BLaER1 (cell line): ENCODE measurements around the gene LILRB2.
"Not testable (repeated sequence)": the region's sequence is repeated elsewhere in the genome, so short reads cannot be mapped to it uniquely, and the experiment has no call there.

ENCODE experiments used
- H3K27ac ChIP-seq: shearing (Covaris generic); formaldehyde crosslinking; 2 replicates; pipeline ENCODE4 v1.8.1; 2022
- H3K27me3 ChIP-seq: shearing (Covaris generic); formaldehyde crosslinking; 2 replicates; pipeline ENCODE4 v1.8.1; 2022
- H3K36me3 ChIP-seq: shearing (Covaris generic); formaldehyde crosslinking; 2 replicates; pipeline ENCODE4 v1.8.1; 2022
- H3K4me1 ChIP-seq: shearing (Covaris generic); formaldehyde crosslinking; 2 replicates; pipeline ENCODE4 v1.8.1; 2022
- H3K4me2 ChIP-seq: shearing (Covaris generic); formaldehyde crosslinking; 2 replicates; pipeline ENCODE4 v1.8.1; 2022
- H3K4me3 ChIP-seq: shearing (Covaris generic); formaldehyde crosslinking; 2 replicates; pipeline ENCODE4 v1.8.1; 2022
- H3K9ac ChIP-seq: shearing (Covaris generic); formaldehyde crosslinking; 2 replicates; pipeline ENCODE4 v1.8.1; 2022
- H3K9me3 ChIP-seq: shearing (Covaris generic); formaldehyde crosslinking; 2 replicates; pipeline ENCODE4 v1.8.1; 2022
- H4K20me1 ChIP-seq: shearing (Covaris generic); formaldehyde crosslinking; 2 replicates; pipeline ENCODE4 v1.8.1; 2022
- Cebpa-rat ChIP-seq: shearing (Covaris generic); IDR thresholded peaks from 2 replicates; pipeline ENCODE4 v1.8.1; 2022

LILRB2 gene

DNA sequence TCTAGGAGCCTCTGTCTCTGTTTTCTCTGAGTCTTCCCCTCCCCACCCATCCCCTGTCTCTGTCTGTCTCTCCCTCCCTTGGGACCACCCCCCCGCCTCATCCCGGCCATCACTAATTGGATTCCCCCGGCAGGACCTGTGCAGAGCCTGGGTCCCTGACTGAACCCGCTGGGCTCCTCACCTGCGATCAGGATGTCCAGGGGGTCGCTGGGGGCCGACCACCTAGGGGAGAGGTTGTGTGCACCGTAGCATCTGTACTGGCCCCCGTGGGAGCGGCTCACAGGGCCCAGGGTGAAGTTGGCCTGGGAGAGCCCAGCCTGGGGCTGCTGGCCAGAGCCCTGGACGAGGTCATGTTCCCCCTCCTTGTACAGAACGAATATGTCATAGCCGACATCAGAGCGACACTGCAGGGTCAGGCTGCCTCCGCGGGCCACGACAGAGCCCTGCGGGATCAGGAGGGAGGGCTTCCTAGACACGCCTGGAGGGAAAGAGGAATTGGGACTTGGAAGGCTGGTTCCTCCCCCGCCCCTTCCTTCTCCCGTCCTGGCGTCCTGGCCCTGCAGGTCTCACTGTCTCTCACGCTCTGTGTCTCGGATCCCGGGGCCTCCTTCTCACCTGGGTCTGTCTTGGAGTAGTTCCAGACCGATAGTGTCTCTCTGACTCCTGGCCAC is 25.7 kb downstream of the LILRB2 start:
- Histone ChIP-seq H4K20me1 (no peaks in the 10 kb centered on the region), H3K27me3 (no peaks in the 10 kb centered on the region), H3K4me1 (peaks cover 31% of the 10 kb centered on the region), H3K4me2 (no peak overlapping the region), H3K27ac (no peak overlapping the region), H3K36me3 (no peaks in the 10 kb centered on the region), H3K4me3 (no peak overlapping the region), H3K9ac (no peak overlapping the region), H3K9me3 (no peaks in the 10 kb centered on the region)
- TF ChIP-seq Cebpa-rat: no peak

DNA sequence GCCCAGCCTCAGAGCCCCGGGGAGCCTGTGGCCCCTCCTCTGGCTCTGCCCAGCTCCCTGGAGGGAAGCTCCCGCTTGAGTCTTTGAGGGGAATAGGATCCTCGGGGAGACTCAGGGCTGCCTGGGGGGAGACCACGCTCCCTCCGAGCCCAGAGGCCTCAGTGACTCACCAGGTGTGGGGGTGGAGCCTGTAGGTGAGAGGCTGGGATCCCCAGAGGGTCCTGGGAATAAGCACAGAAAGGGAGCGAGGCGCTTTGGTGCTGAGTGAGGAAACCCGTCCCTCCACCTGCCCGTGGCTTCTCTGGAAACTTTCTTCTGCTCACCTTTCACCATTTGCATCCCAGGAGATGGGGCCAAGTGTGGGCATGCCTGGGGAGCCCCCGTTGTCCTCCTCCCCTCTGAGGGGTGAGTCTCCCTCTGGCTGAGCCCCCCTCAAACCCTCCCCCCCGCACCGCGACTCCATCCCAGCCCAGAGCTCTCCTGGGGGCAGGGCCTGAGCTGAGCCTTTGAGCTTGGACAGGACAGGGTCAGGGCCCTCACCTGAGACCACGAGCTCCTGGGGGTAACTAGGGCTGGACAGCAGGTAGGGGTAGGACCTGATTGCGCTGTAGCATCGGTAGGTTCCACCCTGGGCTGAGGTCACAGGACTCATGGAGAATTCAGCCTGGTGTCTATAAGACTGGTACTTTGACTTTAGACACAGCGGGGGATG is 26.6 kb downstream of the LILRB2 start:
- 0 out of 2 replicates have a peak overlapping the region, but pooled peaks have one; percentile 30 for H3K27ac ChIP-seq
- H3K4me1 ChIP-seq: peaks cover 31% of the 10 kb centered on the region
- no peak for TF ChIP-seq Cebpa-rat
- H3K9me3 ChIP-seq: no peaks in the 10 kb centered on the region
- H3K27me3 ChIP-seq: no peaks in the 10 kb centered on the region
- H3K4me2 ChIP-seq: peak overlapping the region; percentile 77
- H3K4me3 ChIP-seq: no peak overlapping the region
- no peaks in the 10 kb centered on the region for H4K20me1 ChIP-seq
- no peaks in the 10 kb centered on the region for H3K36me3 ChIP-seq
- H3K9ac ChIP-seq: no peak overlapping the region

DNA sequence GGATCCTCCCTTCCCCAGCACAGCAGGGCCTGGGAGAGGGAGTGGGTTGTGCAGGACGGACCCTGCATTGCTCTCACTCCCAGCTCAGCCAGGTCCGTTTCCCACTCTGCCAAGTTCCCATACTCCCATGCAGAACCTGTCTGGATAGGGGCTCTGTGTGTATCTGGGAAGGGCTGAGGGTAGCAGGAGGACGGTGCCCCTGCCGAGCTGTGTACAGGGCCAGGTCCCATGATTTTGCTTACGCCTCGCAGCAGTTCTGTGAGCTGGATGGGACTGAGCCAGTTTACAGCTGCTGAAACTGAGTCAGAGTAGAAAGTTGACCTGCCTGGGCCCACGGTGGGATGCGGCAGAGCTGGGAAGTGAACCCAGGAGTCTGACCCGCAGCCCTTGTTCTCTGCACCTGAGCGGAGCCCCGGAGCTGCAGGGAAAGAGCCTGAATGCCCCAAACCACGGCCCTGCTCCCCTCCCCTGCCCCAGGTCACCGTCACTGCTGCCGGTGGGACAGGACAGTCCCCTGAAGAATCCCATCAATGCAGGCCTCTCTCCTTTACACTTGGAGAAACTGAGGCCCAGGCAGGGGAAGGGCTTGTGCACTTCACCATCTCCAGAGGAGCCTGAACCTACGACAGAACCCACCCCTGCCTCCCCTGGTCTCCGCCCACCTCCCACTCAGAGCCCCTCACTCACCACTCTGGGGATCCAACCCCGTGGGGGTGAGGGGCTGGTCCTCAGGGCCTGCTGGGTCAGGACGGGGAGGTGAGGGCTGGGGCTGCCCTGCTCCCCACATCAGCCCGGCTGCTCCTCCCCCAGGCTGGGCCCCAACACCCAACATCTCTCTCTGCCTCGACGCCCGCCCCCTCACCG is 27.3 kb downstream of the LILRB2 start:
- H3K9ac ChIP-seq: no peak overlapping the region
- H4K20me1 ChIP-seq: no peaks in the 10 kb centered on the region
- H3K27ac ChIP-seq: 0 out of 2 replicates have a peak overlapping the region, but pooled peaks have one; percentile 30
- no peaks in the 10 kb centered on the region for H3K36me3 ChIP-seq
- H3K27me3 ChIP-seq: no peaks in the 10 kb centered on the region
- no peak overlapping the region for H3K4me3 ChIP-seq
- H3K4me2 ChIP-seq: peak overlapping the region; percentile 77
- TF ChIP-seq Cebpa-rat: no peak
- H3K9me3 ChIP-seq: no peaks in the 10 kb centered on the region
- peaks cover 33% of the 10 kb centered on the region for H3K4me1 ChIP-seq

DNA sequence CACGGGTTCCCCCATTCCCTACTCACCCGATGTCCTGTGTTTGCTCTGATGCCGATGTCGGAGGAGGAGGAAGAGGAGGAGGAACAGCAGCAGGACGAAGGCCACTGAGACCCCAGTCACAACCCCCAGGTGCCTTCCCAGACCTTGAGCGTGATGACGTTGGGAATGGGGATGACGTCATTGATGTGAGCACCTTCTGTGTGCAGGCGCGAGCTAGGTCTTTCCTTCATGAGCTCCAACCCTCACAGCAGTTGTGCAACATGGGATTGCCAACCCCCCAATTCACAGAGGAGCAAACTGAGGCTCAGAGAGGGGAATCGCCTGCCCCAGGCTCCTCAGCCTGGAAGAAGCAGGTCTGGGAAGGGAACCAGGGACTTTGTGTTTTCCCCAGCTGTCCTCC is 28.1 kb downstream of the LILRB2 start:
- H3K4me2 ChIP-seq: no peak overlapping the region
- H3K36me3 ChIP-seq: no peaks in the 10 kb centered on the region

DNA sequence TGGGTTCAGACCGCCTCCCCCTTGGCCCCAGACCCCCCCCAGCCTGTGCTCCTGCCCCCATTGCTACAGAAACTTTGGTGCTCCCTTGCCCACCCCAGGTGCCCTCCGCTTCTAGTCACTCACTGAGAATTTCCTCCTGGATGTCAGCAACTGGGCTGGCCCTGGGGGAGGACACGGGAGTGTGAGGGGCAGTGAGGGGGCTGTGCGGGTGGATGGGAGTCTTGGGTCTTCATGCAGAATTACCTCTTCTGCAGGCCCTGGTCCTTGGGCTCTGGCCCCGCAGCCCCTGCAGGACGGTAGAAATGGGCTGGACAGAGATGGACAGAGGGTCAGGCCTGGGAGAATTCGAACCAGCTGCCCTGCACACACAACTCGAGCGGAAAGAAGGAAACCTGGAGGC is 28.7 kb downstream of the LILRB2 start:
- Histone ChIP-seq H3K27ac (no peak overlapping the region), H3K9me3 (no peaks in the 10 kb centered on the region)

More for the DNA sequence above, 28.1 kb downstream of the LILRB2 start:
- H3K9me3 ChIP-seq: no peaks in the 10 kb centered on the region
- no peak overlapping the region for H3K9ac ChIP-seq
- no peaks in the 10 kb centered on the region for H3K27me3 ChIP-seq
- H3K4me3 ChIP-seq: no peak overlapping the region
- no peak overlapping the region for H3K27ac ChIP-seq
- no peaks in the 10 kb centered on the region for H4K20me1 ChIP-seq
- no peak for TF ChIP-seq Cebpa-rat
- peaks cover 40% of the 10 kb centered on the region for H3K4me1 ChIP-seq

DNA sequence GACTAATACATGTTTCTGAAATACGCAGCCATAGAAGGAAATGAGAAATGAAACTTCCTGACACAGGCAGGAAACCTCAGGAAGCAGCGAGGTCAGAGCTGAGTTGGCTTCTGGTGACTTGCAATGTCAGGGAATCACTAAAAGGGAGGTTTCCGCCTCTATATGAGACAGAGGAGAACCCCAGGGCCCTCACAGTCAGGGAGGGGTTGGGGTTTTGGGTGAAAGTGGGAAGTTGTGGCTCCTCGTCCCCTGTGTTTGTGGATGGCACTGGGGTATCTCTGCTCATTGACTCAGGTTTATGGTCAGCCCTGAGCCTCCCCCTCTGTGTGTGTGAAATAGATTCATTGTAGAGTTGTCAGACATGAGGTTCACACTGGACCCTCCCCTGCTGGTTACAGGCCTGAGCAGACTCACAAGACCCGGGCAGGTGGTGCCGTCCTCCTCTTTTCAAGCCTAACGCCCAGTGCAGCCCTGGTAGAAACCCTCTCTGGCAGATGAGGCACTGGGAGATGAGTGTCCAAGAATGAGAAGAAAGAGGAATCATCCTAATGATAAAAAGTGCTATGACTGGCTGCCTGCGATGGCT is 32.8 kb downstream of the LILRB2 start:
- Histone ChIP-seq H3K4me2 (peak overlapping the region; percentile 92), H3K9ac (peak overlapping the region; percentile 69; the same call in 1 of the 2 replicates), H4K20me1 (no peaks in the 10 kb centered on the region), H3K27ac (peak overlapping the region; percentile 77), H3K4me1 (peaks cover 40% of the 10 kb centered on the region), H3K4me3 (peak overlapping the region; percentile 44), H3K36me3 (no peaks in the 10 kb centered on the region), H3K9me3 (no peaks in the 10 kb centered on the region), H3K27me3 (no peaks in the 10 kb centered on the region)
- no peak for TF ChIP-seq Cebpa-rat

More for the DNA sequence above, 28.7 kb downstream of the LILRB2 start:
- no peak for TF ChIP-seq Cebpa-rat
- H3K36me3 ChIP-seq: no peaks in the 10 kb centered on the region
- H4K20me1 ChIP-seq: no peaks in the 10 kb centered on the region
- H3K4me3 ChIP-seq: no peak overlapping the region
- peaks cover 41% of the 10 kb centered on the region for H3K4me1 ChIP-seq
- no peaks in the 10 kb centered on the region for H3K27me3 ChIP-seq
- no peak overlapping the region for H3K4me2 ChIP-seq
- no peak overlapping the region for H3K9ac ChIP-seq

DNA sequence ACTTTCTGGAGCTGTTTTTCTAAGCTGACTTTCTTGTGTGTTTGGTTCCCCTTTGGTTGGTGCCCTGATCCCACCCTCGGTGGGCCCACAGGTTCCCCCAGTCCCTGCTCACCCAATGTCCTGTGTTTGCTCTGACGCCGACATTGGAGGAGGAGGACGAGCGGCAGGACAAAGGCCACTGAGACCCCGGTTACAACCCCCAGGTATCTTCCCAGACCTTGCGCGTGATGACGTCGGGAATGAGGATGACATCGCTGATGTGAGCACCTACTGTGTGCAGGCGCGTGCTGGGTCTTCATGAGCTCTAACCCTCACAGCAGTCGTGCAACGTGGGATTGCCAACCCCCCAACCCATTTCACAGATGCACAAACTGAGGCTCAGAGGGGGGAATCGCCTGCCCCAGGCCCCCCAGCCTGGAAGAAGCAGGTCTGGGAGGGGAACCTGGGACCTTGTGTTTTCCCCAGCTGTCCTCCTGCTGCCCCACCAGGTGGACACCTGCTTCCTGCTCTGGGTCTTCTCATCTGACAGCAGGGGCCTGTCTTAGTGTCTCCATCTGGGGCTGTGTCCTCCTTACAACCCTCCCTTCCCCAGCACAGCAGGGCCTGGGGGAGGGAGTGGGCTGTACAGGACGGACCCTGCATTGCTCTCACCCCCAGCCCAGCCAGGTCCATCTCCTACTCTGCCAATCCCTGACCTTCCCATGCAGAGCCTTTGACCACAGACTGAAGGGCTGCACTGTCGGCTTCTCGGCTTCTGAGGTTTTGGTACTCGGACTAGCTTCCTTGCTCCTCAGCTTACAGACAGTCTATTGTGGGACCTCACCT is 33.6 kb downstream of the LILRB2 start:
- Histone ChIP-seq H3K27ac (peak overlapping the region; percentile 77), H4K20me1 (no peaks in the 10 kb centered on the region), H3K4me1 (peaks cover 48% of the 10 kb centered on the region), H3K9ac (peak overlapping the region; percentile 69; the same call in 1 of the 2 replicates), H3K4me2 (peak overlapping the region; percentile 92), H3K27me3 (no peaks in the 10 kb centered on the region), H3K9me3 (no peaks in the 10 kb centered on the region), H3K36me3 (no peaks in the 10 kb centered on the region), H3K4me3 (peak overlapping the region; percentile 44)
- no peak for TF ChIP-seq Cebpa-rat

DNA sequence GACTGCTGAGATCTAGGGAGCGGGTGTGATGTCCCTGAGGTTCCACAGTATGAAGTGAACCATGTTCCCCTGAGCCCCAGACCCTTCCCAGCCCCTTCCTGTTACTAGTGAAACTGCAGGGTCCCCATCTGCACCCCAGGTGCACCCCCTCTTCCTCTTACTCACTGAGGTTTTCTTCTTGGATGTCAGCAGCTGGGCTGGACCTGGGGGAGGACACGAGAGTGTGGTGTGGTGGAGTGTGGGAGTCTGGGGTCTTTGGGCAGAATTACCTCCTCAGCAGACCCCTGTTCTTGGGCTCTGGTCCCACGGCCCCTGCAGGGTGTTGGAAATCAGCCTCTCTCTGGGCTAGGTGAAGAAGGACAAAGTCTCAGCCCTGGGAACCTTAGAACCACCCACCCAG is 35.0 kb downstream of the LILRB2 start:
- no peaks in the 10 kb centered on the region for H3K36me3 ChIP-seq
- no peaks in the 10 kb centered on the region for H3K27me3 ChIP-seq
- H3K9me3 ChIP-seq: no peaks in the 10 kb centered on the region
- no peak for TF ChIP-seq Cebpa-rat
- peak overlapping the region; percentile 56; the same call in 1 of the 2 replicates for H3K27ac ChIP-seq
- peak overlapping the region; percentile 70 for H3K4me2 ChIP-seq
- H3K9ac ChIP-seq: no peak overlapping the region
- H3K4me1 ChIP-seq: peaks cover 50% of the 10 kb centered on the region
- no peak overlapping the region for H3K4me3 ChIP-seq
- H4K20me1 ChIP-seq: no peaks in the 10 kb centered on the region

DNA sequence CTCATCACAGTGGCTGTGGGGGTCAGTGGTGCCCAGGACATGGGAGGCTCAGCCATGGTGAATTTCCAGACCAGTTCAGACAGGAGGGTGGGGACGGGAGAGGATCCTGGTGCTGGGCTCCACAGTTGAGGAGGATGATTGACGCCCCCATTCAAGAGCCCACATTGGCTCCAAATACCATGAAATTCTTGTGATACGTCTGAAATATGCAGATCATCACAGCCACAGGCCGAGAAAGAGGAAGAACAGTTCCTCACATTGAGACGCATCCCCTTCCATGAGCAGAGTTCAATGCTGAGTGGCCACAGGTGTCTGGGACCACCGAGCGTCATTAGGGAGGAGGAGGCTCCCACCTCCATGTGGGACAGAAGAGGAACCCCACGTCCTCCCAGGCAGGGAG is 37.1 kb downstream of the LILRB2 start:
- not testable (repeated sequence) for H3K4me2 ChIP-seq, H3K4me3 ChIP-seq, H3K9me3 ChIP-seq, H3K9ac ChIP-seq, H3K27me3 ChIP-seq, H3K27ac ChIP-seq, H3K36me3 ChIP-seq, H4K20me1 ChIP-seq
- H3K4me1 ChIP-seq: peaks cover 50% of the 10 kb centered on the region

DNA sequence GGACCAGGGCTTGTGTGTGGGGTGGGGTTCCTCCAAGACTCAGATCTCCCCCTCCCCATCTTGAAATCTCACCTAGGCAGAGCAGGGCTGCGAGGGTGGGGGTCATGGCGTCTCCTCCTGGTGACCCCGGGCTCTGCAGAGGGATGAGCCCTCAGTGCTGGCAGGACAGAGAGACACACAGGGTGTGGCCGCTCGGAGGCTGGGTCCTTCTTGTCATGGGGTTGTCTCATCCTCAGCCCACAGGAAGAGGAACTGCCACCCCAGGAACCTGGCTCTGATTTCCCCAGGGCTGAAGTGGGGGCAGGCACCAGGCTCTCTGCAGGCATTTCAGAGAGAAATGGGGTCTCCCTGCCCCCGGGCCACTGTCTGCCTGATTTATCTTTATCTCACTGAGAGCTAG is 38.3 kb downstream of the LILRB2 start, which contains the start of gene LILRA6:
Gene LILRA6 (minus strand): TSS at position 145 of the 400 bp plus-strand sequence.
- Histone ChIP-seq H3K4me1 (peaks cover 39% of the 10 kb centered on the region), H3K4me2 (peak within 1 kb of the TSS; percentile 67)

DNA sequence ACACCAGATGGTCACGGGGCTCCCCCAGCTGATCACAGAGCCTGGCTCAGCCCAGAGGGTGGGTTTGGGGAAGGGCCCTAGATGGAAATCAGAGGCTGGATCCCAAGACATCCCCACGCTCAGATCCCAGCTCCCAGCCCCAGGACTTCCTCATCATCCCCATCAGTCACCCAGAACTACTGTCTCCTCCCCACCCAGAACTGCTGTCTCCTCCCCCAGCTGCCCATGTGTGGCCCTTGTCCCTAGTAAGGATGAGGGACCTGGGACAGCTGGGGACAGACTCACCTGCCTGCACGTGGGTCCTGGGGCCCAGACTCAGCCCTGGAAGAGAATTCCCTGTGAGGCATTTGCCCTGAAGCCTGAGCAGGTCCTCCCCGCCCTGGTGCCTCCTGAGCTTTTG is 38.7 kb downstream of the LILRB2 start:
- Histone ChIP-seq H3K4me1 (peaks cover 35% of the 10 kb centered on the region), H3K27ac (0 out of 2 replicates have a peak overlapping the region, but pooled peaks have one; percentile 13), H3K4me2 (peak overlapping the region; percentile 67)
- not testable (repeated sequence) for H3K9me3 ChIP-seq, H3K36me3 ChIP-seq, H3K4me3 ChIP-seq, H4K20me1 ChIP-seq, H3K27me3 ChIP-seq, H3K9ac ChIP-seq

More for the DNA sequence above, 38.3 kb downstream of the LILRB2 start, which contains the start of gene LILRA6:
- H3K9ac ChIP-seq, H3K4me3 ChIP-seq, H3K9me3 ChIP-seq, H3K36me3 ChIP-seq, H4K20me1 ChIP-seq, H3K27me3 ChIP-seq: not testable (repeated sequence)
- 0 out of 2 replicates have a peak within 1 kb of the TSS, but pooled peaks have one; percentile 13 for H3K27ac ChIP-seq
